SU-DHL-6 (cell line): ENCODE results near the gene MAPK12.
A peak's percentile ranks its signal among the peaks of the same experiment; 100 is the strongest.

Experiments
- CTCF ChIP-seq: fragments of 200-600 bp; sonication (generic); IDR thresholded peaks from one replicate; pipeline ENCODE4 v1.5.1; 2017; ENCODE audit warnings: antibody characterized with exemption, mild to moderate bottlenecking, low read length, moderate library complexity; ENCODE audit not compliant: insufficient read depth, poor library complexity, severe bottlenecking
- EZH2phosphoT487 ChIP-seq: fragments of 200-600 bp; sonication (generic), shearing (Covaris generic); conservative IDR thresholded peaks from 2 replicates; pipeline ENCODE4 v1.6.1; 2018; ENCODE audit warnings: mild to moderate bottlenecking, antibody characterized with exemption, low read length, moderate library complexity, mixed read lengths

GRCh38 chr22:50270666-50271394 lies 9.3 kb upstream of the MAPK12 start:
- no peak for TF ChIP-seq CTCF
- TF ChIP-seq EZH2phosphoT487 = 0 out of 2 replicates have a peak, but pooled peaks have one; percentile 59
